Prostate gland (tissue), 2 donors: Measurements from ENCODE around the gene NDEL1.

ENCODE experiments used
- POLR2A ChIP-seq: fragments of 450-650 bp; IDR thresholded peaks from one replicate; pipeline ENCODE4 v1.6.1; 2016; ENCODE audit warnings: antibody characterized with exemption, mild to moderate bottlenecking
- TF ChIP-seq, protein P1 (sequence below), 4 experiments: fragments of 200-600 bp in 2 of 4; fragments of 450-650 bp in 2 of 4; sonication (generic) in 2 of 4; IDR thresholded peaks; 1 replicate in 3 of 4; 2 replicates in 1 of 4; pipeline ENCODE4 v1.5.1; 2016 to 2019; ENCODE audit warnings: antibody characterized with exemption in 4 of 4, mild to moderate bottlenecking in 2 of 4, moderate library complexity in 2 of 4

DNA sequence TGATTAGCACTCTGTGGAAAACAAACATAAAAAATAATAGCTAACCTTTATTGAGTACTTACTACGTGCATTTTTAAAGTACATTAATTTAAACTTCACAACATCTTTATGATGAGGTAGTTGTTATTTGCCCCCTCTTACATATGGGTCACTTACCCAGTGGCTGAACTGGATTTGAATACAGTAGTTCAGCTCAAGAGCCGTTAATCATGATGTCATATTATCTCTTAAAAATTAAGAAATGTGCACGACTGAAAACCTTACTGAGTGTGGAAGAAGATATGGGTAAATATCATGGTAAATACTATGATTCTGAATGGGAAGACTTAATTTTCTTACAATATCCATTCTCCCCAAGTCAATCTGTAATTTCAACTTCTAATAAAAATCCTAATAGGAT, 17.6 kb downstream of the NDEL1 start:
- TF ChIP-seq, protein P1, sequence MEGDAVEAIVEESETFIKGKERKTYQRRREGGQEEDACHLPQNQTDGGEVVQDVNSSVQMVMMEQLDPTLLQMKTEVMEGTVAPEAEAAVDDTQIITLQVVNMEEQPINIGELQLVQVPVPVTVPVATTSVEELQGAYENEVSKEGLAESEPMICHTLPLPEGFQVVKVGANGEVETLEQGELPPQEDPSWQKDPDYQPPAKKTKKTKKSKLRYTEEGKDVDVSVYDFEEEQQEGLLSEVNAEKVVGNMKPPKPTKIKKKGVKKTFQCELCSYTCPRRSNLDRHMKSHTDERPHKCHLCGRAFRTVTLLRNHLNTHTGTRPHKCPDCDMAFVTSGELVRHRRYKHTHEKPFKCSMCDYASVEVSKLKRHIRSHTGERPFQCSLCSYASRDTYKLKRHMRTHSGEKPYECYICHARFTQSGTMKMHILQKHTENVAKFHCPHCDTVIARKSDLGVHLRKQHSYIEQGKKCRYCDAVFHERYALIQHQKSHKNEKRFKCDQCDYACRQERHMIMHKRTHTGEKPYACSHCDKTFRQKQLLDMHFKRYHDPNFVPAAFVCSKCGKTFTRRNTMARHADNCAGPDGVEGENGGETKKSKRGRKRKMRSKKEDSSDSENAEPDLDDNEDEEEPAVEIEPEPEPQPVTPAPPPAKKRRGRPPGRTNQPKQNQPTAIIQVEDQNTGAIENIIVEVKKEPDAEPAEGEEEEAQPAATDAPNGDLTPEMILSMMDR (IDR thresholded peaks at IDR 0.05) = no peak
- no peak for TF ChIP-seq POLR2A
